Midbrain (tissue), 1 donor: ENCODE data around the gene ADCY3.

Source experiments
- DNase-seq: peaks from one replicate; lab custom pipeline; 2025; lab: John Stamatoyannopoulos, UW

The ADCY3 gene

DNA sequence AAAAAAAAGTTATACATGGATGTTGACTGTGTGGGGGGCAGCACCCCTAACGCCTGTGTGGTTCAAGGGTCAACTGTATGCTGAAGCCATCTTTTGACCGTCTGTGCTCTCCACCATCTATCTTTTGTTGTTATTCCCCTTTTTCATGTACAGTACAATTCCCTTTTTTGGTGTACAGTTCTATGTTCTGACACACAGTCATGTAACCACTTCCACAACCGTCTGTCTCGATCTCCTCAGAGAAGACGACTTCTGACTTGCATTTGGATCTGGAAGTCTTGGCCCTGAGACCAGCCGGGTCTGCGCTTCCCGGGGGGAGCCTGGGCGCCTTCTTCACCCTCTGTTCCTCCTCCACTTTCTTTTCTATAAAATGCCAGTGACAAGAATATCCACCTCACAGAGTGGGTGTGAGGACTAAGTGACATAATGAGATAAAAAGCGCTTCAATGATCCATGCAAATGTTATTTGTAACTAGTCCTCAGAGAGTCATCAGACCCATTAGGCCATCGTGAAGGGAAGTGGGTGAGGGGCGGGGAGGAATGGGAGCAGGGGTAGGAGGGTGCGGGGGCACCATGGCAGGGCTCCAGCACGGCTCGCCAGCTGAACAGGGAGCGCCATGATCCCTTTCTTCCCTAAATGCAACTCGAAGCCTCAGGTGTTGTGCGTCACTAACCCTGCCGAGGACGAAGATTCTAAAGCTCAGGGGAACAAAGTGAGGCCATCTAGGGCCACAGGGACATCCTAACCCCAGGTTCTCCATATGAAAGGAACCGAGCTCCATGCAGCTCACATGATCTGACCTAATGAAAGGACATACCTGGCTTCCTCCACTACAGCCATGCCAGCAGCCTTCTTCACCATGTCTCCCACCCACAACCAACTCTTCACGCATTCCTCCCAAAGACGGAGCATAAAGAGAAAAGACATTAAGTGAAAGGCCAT is 16.6 kb downstream of the ADCY3 start:
- DNase-seq, result no peak

DNA sequence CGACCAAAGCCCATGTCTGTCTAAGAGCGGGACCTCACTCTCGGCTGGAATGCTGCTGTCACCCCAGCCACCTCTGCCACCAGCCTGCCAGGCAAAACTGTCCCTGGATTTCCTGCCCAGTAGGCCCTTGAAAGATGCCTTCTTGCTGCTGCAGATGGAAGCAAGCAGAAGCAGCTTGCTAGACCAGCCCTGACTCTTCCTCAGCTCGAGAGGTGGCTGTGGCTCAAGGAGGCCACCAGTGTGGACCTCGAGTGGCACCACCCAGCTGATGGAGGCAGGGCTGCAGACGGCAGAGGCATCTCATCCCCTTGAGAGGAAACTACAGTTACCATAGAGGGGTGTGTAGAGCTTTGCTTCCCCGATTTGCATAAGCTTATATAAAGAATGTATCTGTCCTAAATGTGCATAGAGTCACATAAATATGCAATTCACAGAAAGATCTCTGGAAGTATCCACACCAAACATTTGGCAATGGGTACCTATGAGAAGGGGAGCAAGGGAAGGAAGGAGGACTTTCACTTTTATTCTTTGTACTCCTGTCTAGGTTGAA is 20.6 kb downstream of the ADCY3 start:
- no peak for DNase-seq

DNA sequence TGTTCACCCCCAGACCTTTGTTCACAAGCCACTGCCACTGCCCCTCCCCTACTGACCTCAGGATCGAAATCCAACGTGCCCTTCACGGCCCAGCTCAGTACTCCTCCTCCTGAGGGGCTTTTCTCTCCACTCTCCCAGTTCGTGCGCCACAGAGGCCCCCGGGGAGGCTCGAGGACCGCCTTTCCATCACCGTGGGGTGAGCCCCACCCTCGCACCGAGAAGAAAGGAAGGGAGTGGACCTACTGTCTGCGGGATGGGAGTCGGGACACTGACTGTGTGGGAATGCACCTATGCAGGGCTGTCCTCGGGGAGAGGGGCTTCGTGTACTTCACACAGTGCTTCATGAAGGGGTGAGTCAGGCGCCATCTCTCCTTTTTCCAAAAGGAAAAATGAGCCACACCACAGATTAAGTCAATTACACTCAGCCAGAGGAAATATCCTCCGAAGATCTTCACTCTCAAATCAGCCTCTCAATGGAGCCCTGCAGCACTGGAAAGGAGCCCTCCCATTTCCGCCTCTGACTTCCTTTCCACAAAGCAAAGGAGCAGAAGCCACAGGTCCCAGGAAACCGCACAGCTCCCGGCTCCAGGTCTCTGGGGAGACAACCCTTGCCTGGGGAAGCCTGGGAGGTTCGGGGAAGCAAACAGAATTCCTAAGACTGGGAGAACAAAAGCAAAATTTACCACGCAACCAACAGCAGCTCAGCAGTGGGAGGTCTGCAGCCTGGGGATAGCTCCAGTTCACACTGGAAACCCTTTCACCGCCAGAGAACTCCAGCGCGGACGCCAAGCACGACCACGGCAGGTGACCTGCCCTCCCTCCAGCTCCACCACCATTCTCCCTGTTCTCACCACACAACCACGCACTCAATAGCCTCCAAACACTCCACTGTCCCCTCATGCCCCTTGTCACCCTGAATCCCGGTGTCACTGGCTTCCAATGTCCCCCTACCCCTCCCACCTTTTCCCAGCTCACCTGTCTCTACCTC is 21.6 kb downstream of the ADCY3 start:
- no peak for DNase-seq

DNA sequence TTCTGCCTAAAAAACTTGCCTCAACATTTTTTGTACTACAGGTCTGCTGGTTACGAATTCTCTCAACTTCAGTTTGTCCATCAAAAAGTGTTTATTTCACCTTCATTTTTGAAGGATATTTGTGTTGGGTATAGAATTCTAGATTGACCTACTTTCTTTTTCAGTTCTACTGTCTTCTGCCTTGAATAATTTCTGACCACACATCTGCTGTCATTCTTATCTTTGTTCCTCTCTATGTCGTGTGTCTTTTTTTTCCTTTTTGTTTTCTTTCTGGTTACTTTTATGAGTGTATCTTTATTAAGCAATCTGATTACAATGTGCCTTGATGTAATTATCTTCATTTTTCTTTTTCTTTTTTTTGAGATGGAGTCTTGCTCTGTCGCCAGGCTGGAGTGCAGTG is 25.3 kb downstream of the ADCY3 start:
- DNase-seq, result no peak

DNA sequence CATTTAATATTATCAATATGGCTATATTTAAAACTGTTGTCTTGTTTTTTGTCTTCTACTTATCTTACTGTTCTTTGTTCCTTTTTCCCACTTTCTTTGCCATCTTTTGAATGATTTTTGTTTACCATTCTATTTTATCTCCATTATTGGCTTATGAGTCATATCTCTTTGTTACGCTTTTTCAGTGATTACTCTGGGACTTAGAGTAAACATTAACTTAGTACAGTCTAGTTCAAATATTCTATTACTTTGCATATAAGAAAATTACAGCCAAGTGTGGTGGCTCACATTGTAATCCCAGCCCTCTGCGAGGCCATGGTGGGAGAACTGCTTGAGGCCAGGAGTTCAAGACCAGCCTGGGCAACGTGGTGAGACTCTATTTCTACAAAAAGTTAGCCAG is 26.1 kb downstream of the ADCY3 start:
- DNase-seq, result no peak

DNA sequence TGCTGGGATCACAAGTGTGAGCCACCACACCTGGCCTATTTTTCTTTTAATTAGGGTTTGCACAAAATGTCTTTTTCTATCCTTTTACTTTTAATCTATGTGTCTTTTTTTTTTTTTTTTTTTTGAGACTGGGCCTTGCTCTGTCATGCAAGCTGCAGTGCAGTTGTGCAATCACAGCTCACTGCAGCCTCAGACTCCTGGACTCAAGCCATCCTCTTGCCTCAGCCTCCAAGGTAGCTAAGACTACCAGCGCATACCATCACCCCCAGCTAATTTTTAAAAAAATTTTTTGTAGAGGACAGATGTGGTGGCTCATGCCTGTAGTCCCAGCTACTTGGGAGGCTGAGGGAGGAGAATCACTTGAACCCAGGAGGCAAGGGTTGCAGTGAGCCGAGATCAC is 27.1 kb downstream of the ADCY3 start:
- DNase-seq, result no peak

DNA sequence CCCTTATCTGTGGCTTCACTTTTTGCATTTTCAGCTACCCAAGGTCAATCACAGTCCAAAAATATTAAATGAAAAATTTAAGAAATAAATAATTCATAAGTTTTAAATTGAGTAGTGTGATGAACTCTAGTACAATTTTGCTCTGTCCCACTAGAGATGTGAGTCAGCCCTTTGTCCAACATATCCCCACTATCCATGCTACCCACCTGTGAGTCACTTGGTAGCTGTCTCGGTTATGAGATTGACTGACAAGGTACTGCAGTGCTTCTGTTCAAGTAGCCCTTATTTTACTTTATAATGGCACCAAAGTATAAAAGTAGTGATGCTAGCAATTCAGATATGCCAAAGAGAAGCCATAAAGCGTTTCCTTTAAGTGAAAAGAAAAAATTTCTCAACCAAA is 28.8 kb downstream of the ADCY3 start:
- DNase-seq, result no peak

DNA sequence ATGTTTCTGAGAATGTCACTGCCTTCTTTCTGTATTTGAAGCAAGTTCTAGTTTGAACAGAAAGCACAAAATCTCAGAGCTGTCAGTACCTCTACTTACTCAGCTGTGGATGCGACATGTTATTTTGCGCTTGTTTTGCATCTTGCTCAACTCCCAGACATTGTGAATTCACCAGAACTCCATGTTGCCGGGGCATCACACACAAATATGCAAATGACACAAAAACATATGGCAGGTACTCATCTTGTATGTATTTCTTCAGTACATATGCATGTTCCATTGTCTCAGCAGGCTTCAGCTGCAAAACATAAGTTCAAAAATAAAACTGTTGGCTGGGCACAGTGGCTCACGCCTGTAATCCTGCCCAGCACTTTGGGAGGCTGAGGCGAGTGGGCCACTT is 30.8 kb downstream of the ADCY3 start:
- no peak for DNase-seq

DNA sequence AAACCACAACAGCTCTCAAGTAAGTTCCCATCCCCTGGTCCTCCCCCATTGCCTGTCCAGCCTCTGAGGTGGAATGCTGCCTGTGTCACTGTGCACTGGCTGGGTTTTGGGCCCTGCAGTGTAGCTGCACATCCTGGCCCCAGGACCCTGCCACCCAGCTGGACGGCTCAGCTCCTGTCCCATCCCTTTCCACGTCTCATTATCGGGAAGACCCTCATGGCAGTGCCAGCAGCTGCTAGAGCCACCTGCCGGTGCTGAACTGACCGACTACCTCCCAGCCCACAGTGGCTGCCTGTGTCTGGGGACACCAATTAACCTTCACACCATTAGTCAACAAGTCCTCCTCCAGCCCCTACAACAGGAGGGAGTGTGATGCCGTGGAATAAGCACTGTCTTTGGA is 31.9 kb downstream of the ADCY3 start:
- DNase-seq, result no peak

DNA sequence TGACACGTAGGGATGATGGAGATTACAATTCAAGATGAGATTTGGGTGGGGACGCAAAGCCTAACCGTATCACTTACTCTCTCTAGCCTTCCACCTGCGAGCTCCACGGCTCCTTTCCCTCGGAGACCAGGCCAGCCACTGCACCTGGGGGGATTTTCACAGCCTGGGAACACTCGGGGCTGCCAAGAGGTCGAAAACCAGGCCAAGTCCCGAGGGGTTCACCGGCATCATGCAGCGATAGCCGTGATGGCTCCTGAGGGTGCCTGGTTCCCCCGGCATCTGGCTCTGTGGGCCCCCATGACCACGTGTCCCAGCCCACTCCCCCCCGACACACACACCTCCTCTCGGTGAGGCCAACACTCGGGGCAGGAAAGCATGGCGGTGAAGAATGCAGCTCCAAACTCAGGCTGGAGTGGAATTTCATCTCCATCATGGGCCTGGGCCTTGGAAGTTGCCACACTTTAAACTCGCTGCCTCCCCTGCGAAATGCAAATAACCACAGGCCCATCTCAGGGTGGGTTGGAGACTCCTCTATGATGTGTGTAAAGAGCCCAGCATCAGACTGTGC is 32.6 kb downstream of the ADCY3 start:
- DNase-seq, result no peak

DNA sequence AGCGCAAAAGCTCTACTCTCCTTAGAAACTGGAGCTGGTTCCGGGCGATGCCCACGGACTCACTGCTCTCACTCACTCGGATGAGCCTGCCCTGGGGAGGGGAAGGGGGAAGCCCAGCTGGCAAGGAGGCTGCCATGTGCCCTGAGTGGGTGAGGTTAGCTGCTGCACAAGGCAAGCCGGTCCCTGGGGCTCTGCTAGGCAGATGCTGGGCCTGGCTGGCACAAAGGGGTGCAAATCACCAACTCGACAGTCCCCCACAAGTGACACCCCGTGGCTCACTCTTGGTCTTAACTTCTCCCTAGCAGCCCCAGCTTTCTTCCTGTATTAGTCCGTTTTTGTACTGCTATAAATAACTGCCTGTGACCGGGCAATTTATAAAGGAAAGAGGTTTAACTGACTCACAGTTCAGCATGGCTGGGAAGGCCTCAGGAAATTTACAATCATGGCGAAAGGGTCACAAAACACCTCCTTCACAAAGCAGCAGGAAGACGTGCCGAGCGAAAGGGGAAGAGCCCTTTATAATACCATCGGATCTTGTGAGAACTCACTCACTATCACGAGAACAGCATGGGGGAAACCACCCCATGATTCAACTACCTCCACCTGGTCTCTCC is 33.2 kb downstream of the ADCY3 start:
- no peak for DNase-seq

DNA sequence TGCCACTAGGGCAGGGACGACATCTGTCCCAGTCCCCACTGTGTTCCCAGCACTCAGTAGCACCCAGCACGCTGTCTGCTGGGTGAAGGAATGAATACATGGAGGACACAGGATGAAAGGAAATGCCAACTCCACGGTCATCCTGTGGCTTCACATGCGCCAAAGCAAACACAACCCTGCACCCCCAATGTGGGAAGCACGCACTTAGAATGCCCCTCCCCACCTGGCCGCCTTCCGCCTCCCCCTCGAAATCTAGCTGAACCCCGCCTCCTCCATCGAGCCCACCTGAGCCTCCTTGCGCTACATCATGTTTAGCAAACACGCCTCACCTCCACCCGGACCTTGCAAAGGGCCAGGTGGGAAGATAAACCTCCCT is 33.9 kb downstream of the ADCY3 start:
- DNase-seq, result no peak

DNA sequence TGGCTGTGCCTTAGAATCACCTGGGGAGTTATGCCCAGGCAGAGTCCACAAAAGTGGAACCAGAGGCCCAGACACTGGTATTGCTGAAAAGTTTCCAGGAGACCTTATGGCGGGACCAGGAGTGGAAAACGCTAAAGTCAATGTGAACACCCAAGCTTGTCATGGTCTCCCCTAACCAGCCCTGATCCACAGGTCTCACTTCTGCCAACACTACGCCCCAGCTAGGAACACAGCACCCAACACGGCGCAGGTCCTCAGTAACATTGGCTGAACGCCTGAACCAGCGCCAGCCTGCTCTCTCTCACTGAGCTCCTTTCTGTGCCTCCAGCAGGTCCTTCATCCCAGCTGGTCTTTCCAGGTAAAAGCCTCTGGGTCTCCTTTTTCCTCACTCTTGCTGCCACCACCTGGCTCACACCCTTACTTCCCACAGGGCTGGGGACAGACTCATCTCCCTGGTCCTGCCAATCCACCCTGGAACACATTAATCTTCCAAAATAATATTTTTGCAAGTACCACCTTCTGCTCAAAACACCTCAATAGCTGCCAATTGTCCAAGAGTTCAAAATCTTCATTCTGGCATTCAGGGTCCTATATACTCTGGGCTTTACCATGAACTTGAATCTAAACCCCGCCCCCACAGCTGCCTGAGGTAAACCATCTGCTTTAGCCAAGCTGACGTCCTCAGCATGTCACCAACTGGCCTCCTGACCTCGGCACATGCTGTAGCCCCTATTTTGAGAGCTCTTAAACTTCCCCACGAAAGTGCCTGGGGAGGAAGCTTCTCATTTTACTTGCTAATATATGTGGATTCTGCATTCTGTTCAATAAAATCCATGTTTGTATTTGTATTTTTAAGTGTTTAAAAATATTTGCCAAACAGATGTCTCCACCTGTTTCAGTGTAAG is 34.6 kb downstream of the ADCY3 start:
- no peak for DNase-seq

DNA sequence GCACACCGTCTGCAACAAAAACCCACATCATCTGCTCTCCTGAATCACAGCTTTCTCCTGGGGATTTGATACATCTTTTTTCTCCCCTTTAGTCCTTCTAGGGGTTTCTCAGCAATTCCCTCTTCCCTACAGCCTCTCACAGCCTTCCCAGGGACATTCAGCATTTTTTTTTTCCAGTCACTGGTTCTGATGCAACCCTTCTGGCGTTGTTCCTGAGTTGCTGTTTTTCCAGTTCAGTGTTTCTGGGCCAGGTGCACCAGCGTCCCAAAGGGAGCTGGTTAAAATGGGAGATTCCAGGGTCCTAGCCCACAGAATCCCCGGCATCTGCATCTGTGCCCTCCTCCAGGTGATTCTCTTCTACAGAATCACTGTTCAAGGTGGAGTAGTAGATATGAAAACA is 36.1 kb downstream of the ADCY3 start:
- peak; percentile 43 for DNase-seq

DNA sequence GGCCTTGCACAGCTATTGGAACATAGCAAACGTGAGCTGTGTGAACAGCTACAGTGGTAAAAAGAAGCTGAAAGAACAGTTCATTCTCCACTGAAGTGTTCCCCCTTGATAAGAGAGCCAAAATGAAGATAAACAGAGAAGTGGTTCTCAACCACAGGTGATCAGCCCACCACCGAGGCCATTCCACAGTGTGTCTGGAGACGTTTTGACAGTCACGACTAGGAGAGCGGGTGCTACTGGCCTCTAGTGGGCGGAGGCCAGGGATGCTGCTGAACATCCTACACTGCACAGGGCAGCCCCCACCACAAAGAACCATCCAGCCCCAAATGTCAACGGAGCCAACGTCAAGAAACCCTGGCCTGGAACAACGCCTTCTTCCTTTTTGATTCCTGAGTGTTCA is 38.4 kb downstream of the ADCY3 start:
- peak; percentile 36 for DNase-seq

DNA sequence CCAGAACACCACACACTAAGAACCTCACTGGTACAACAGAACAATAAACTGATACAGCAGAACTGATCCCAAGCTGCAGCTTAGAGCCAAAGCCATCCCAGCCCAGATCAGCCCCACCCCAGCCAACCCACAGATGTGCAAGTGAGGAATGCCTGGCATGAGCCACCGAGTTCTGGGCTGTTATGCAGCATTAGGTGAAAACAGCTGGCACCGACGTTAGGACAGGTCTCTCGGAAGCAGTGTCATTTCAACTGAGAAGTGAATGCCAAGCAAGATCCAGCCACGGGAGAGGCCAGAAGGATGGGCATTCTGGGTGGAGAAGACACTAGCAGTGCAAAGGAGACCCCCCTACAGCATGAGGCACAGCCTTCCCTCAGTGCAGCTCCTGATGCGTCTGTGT is 38.9 kb downstream of the ADCY3 start:
- peak; percentile 40 for DNase-seq

DNA sequence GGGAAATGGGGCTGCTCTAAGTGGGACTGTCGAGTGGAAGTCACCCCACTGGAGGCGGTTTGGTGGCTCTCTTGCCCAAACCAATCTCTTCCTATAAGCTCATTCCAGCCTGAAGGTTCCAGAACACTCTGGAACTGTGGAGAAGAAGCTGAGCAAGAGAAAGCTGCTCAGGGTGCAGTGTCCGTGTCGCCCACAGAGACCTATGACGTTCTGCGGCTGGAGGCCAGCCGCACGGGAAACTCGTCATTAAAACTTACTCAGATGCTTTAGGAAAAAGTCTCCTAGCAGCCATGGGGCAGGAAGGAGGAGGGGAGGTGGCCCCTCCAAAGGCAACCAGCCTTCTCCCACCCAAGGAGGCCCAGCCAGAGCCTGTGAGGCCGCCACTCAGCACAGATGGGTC is 41.7 kb downstream of the ADCY3 start:
- no peak for DNase-seq

DNA sequence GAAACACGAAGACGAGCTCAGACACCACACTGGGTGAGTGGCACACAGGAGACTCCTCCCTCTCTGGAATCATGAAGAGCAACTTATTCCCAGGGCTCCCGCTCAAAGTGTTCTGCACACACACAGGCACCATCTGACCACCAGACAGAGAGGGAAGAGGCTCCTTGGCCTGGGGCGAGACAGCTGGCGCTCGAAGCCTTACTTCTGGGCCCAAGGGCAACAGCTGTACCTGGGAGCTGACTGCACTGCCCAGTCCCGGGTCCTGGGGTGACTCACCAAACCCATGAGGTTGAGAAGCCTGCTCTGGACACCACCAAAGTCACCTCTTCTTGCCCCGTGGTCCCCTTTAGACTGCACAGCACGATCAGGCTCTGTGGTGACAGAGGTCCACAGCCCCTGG is 42.4 kb downstream of the ADCY3 start:
- no peak for DNase-seq

DNA sequence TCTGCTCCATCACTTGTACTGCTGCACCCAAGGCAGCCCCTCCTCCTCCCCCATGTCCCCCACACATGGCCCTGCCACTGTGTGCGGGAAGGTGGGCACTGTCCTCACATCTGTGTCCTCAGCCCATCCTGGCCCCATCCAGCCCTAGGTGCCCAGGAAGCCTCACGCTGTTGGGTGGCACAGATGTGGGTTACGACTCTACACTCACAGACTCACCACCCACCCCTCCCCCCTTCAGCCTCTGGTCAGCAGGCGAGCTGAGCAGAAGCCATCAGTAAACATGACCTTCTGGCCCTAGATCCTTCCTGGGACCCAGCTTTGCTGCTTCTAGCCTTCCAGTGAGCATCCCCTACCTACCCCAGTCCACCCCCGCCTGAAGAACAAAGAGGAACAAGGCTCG is 43.0 kb downstream of the ADCY3 start:
- no peak for DNase-seq

DNA sequence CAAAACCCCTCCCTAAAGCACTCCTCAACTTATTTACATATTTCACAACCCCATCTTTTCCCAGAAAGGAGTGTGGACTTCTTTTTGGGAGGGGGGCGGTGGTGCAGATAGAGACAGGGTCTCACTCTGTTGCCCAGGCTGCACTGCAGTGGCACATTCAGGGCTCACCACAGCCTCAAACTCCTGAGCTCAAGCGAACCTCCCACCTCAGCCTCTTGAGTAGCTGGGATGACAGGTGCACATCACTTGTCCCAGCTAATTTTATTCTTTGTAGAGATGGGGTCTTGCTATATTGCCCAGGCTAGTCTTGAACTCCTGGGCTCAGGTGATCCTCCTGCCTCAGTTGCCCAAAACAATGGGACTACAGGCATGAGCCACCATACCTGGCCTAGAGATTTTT is 44.1 kb downstream of the ADCY3 start:
- no peak for DNase-seq

DNA sequence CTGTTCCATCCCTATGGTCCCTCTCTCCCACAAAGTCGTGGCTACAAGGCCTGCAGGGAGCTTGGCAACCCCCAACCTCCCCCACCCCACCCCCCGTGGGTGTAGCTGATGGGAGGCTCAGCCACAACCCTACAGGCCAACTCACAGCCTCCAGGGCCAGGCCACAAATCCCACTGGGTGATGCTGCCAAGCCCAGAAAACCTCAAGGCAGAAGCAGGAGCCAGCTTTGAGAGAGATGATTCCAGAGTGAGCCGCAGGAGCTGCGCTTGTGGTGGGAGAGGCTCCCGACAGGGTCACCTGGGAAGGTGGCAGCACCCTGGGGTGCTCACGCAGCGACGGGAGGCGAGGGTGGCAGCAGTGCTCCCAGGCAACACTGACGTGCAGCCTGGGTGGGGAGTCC is 44.8 kb downstream of the ADCY3 start:
- no peak for DNase-seq
